HepG2 (cell line): ENCODE measurements around the gene SIRPA. TPM values are rescaled to one million over a fixed set of nuclear protein-coding genes. Genes with fewer than 3 reads are reported as not detected.
A peak's percentile ranks its signal among the peaks of the same experiment; 100 is the strongest.

Experiments
- BCL6 ChIP-seq: IDR thresholded peaks from 2 replicates; pipeline ENCODE4 v1.6.1; 2016; ENCODE audit warnings: missing genetic modification reagents, missing compliant biosample characterization
- EZH2 ChIP-seq: conservative IDR thresholded peaks from 2 replicates; pipeline ENCODE4 v1.6.1; 2012; ENCODE audit warnings: mild to moderate bottlenecking, low read depth, low read length, moderate library complexity
- HDAC1 ChIP-seq: sonication (generic); formaldehyde crosslinking; IDR thresholded peaks from 2 replicates; pipeline ENCODE4 v1.5.1; 2020; ENCODE audit warnings: mild to moderate bottlenecking, missing genetic modification reagents
- HNF4A ChIP-seq: sonication (generic); formaldehyde crosslinking; IDR thresholded peaks from 2 replicates; pipeline ENCODE4 v1.4.0; 2020; ENCODE audit warnings: missing genetic modification reagents
- JUN ChIP-seq: sonication (generic); formaldehyde crosslinking; IDR thresholded peaks from 2 replicates; pipeline ENCODE4 v1.4.0; 2020; ENCODE audit warnings: mild to moderate bottlenecking, missing genetic modification reagents
- LCORL ChIP-seq, 2 experiments: fragments of 450-650 bp in 1 of 2; sonication (generic) in 1 of 2; formaldehyde crosslinking in 1 of 2; IDR thresholded peaks; 2 replicates each; pipeline versions ENCODE4 v1.5.0 to v1.6.1; 2017 to 2020; ENCODE audit warnings: antibody characterized with exemption in 1 of 2, missing genetic modification reagents in 1 of 2
- MTA1 ChIP-seq: sonication (generic); formaldehyde crosslinking; IDR thresholded peaks from 2 replicates; pipeline ENCODE4 v1.4.0; 2020; ENCODE audit warnings: missing genetic modification reagents, mild to moderate bottlenecking, borderline replicate concordance
- NCOR1 ChIP-seq: fragments of 200-600 bp; sonication (generic); IDR thresholded peaks from 2 replicates; pipeline ENCODE4 v1.7.0; 2017; ENCODE audit warnings: antibody characterized with exemption, low read length, borderline replicate concordance
- NR2C2 ChIP-seq: sonication (generic); formaldehyde crosslinking; IDR thresholded peaks from 2 replicates; pipeline ENCODE4 v1.4.0; 2020; ENCODE audit warnings: missing genetic modification reagents, mild to moderate bottlenecking, moderate library complexity, borderline replicate concordance
- NR2F6 ChIP-seq, 2 experiments: IDR thresholded peaks; 2 replicates each; pipeline ENCODE4 v1.6.1; 2016; ENCODE audit warnings: antibody characterized with exemption in 1 of 2, mild to moderate bottlenecking in 1 of 2
- PHF5A ChIP-seq: IDR thresholded peaks from one replicate; pipeline ENCODE4 v1.6.1; 2018; ENCODE audit warnings: low read depth, missing genetic modification reagents; ENCODE audit not compliant: unreplicated experiment
- POLR2AphosphoS5 ChIP-seq: IDR thresholded peaks from 2 replicates; pipeline ENCODE4 v1.6.1; 2012; ENCODE audit warnings: low read depth, low read length
- RXRA ChIP-seq: sonication (generic); formaldehyde crosslinking; IDR thresholded peaks from 2 replicates; pipeline ENCODE4 v1.5.1; 2020; ENCODE audit warnings: missing genetic modification reagents
- XRCC5 ChIP-seq: fragments of 200-400 bp; formaldehyde crosslinking; optimal IDR thresholded peaks from 2 replicates; pipeline ENCODE3; 2017; ENCODE audit warnings: mild to moderate bottlenecking, low read length
- ZMYM2 ChIP-seq: sonication (generic); formaldehyde crosslinking; IDR thresholded peaks from 2 replicates; pipeline ENCODE4 v1.8.0; 2022; ENCODE audit warnings: mild to moderate bottlenecking, missing genetic modification reagents
- ZNF207 ChIP-seq: fragments of 450-650 bp; IDR thresholded peaks from 2 replicates; pipeline ENCODE4 v1.6.1; 2016; ENCODE audit warnings: antibody characterized with exemption, borderline replicate concordance
- ZNF276 ChIP-seq: sonication (generic); formaldehyde crosslinking; IDR thresholded peaks from 2 replicates; pipeline ENCODE4 v1.4.0; 2020; ENCODE audit warnings: mild to moderate bottlenecking, low read depth, missing genetic modification reagents
- ZNF768 ChIP-seq: sonication (generic); formaldehyde crosslinking; IDR thresholded peaks from 2 replicates; pipeline ENCODE4 v1.4.0; 2020; ENCODE audit warnings: missing genetic modification reagents
- ZSCAN29 ChIP-seq: sonication (generic); formaldehyde crosslinking; conservative IDR thresholded peaks from 2 replicates; pipeline ENCODE4 v1.4.0; 2020; ENCODE audit warnings: mild to moderate bottlenecking, missing genetic modification reagents
- polyA plus RNA-seq, 8 experiments: library from polyadenylated mRNA; depleted of rRNA in 3 of 8; stranded (reverse) in 7 of 8; unstranded in 1 of 8; fragments of >200 nt; fragmentation: Illumina TruSeq in 4 of 8; extraction: Trizol in 4 of 8; gene quantifications; 2 replicates each; pipeline versions ENCODE4 v1.2.1 to v1.2.3, GENCODE V29; 2011 to 2016; ENCODE audit warnings: low read depth in 4 of 8, missing spikeins in 1 of 8, mixed read lengths in 1 of 8; ENCODE audit not compliant: insufficient read depth in 1 of 8
- total RNA-seq, 5 experiments: library from RNA; depleted of rRNA; stranded (reverse); fragments of >200 nt; fragmentation: Illumina TruSeq; extraction: Trizol; gene quantifications; 2 replicates each; pipeline ENCODE4 v1.2.3, GENCODE V29; 2016; ENCODE audit warnings: low read depth in 1 of 5
- TF ChIP-seq, protein P1 (sequence below): sonication (generic); formaldehyde crosslinking; IDR thresholded peaks from 2 replicates; pipeline ENCODE4 v1.4.0; 2020; ENCODE audit warnings: missing genetic modification reagents
- TF ChIP-seq, protein P2 (sequence below): sonication (generic); formaldehyde crosslinking; conservative IDR thresholded peaks from 2 replicates; pipeline ENCODE4 v1.4.0; 2020; ENCODE audit warnings: mild to moderate bottlenecking, missing genetic modification reagents, moderate library complexity
- TF ChIP-seq, protein P3 (sequence below): sonication (generic); formaldehyde crosslinking; IDR thresholded peaks from 2 replicates; pipeline ENCODE4 v1.5.0; 2020; ENCODE audit warnings: mild to moderate bottlenecking, missing genetic modification reagents

The SIRPA gene
- total and polyA plus RNA-seq, 2 of the 13 experiments (the other 11 are each of a cell fraction or from before 2014, with no cell fraction given) = 7.2 to 17.6 TPM

DNA sequence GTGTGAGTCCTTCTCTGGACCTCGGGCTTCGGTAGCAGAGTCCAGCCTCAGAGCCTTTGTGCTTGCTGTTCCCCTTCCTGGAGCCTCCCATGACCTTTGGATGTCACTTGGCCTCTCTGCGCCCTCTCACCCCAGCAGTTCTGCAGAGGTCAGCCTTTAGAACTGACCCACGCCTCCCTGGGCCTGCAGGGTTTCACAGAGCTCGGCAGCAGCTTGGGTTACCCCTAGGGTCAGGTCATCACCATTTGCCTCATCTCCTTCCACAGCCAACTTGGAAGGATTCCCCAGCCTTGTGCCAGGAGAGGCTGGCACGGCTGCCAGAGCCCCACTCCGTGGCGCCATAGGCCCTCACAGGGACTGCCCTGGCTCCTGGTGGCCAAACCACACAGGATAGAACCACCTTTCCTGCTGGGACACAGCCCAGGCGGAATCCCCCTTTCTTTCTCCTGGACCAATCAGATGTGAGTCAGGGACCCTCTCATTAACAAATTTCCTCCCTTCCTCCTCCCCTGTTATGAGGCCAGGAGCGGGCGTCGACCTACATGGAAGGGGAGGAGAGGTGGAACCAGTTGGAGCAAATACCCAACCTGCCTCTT is 13.9 kb upstream of the SIRPA start (continued):
- peak; percentile 60; the same call in 1 of the 2 replicates for TF ChIP-seq ZNF276 (CRISPR knock-in tag)
- TF ChIP-seq JUN (CRISPR knock-in tag) = no peak
- TF ChIP-seq POLR2AphosphoS5 = no peak
- peak; percentile 83 for TF ChIP-seq HNF4A (CRISPR knock-in tag)
- peak; percentile 92 for TF ChIP-seq NCOR1
- 0 out of 2 replicates have a peak, but pooled peaks have one; percentile 48 for TF ChIP-seq ZSCAN29 (CRISPR knock-in tag)
- TF ChIP-seq ZNF207 = no peak
- peak; percentile 57; the same call in 1 of the 2 replicates for TF ChIP-seq RXRA (CRISPR knock-in tag)
- TF ChIP-seq LCORL (IDR thresholded peaks at IDR 0.05) = no peak
- TF ChIP-seq LCORL (CRISPR knock-in tag; IDR thresholded peaks at IDR 0.05) = peak; percentile 24; the same call in 1 of the 2 replicates
- TF ChIP-seq XRCC5 = peak; percentile 81
- peak; percentile 97 for TF ChIP-seq ZMYM2
- TF ChIP-seq EZH2 = no peak
- no peak; the same call in 1 of the 2 replicates for TF ChIP-seq BCL6 (CRISPR knock-in tag)
- TF ChIP-seq, protein P1, sequence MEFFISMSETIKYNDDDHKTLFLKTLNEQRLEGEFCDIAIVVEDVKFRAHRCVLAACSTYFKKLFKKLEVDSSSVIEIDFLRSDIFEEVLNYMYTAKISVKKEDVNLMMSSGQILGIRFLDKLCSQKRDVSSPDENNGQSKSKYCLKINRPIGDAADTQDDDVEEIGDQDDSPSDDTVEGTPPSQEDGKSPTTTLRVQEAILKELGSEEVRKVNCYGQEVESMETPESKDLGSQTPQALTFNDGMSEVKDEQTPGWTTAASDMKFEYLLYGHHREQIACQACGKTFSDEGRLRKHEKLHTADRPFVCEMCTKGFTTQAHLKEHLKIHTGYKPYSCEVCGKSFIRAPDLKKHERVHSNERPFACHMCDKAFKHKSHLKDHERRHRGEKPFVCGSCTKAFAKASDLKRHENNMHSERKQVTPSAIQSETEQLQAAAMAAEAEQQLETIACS (CRISPR knock-in tag) = no peak
- TF ChIP-seq, protein P2, sequence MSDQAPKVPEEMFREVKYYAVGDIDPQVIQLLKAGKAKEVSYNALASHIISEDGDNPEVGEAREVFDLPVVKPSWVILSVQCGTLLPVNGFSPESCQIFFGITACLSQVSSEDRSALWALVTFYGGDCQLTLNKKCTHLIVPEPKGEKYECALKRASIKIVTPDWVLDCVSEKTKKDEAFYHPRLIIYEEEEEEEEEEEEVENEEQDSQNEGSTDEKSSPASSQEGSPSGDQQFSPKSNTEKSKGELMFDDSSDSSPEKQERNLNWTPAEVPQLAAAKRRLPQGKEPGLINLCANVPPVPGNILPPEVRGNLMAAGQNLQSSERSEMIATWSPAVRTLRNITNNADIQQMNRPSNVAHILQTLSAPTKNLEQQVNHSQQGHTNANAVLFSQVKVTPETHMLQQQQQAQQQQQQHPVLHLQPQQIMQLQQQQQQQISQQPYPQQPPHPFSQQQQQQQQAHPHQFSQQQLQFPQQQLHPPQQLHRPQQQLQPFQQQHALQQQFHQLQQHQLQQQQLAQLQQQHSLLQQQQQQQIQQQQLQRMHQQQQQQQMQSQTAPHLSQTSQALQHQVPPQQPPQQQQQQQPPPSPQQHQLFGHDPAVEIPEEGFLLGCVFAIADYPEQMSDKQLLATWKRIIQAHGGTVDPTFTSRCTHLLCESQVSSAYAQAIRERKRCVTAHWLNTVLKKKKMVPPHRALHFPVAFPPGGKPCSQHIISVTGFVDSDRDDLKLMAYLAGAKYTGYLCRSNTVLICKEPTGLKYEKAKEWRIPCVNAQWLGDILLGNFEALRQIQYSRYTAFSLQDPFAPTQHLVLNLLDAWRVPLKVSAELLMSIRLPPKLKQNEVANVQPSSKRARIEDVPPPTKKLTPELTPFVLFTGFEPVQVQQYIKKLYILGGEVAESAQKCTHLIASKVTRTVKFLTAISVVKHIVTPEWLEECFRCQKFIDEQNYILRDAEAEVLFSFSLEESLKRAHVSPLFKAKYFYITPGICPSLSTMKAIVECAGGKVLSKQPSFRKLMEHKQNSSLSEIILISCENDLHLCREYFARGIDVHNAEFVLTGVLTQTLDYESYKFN (CRISPR knock-in tag) = 0 out of 2 replicates have a peak, but pooled peaks have one; percentile 28
- peak; percentile 82 for TF ChIP-seq NR2F6 (IDR thresholded peaks at IDR 0.05)
- peak; percentile 72 for TF ChIP-seq NR2F6 (CRISPR knock-in tag; IDR thresholded peaks at IDR 0.05)
- no peak for TF ChIP-seq PHF5A (CRISPR knock-in tag)
- TF ChIP-seq MTA1 (CRISPR knock-in tag) = peak; percentile 59; the same call in 1 of the 2 replicates
- 0 out of 2 replicates have a peak, but pooled peaks have one; percentile 53 for TF ChIP-seq HDAC1
- TF ChIP-seq, protein P3, sequence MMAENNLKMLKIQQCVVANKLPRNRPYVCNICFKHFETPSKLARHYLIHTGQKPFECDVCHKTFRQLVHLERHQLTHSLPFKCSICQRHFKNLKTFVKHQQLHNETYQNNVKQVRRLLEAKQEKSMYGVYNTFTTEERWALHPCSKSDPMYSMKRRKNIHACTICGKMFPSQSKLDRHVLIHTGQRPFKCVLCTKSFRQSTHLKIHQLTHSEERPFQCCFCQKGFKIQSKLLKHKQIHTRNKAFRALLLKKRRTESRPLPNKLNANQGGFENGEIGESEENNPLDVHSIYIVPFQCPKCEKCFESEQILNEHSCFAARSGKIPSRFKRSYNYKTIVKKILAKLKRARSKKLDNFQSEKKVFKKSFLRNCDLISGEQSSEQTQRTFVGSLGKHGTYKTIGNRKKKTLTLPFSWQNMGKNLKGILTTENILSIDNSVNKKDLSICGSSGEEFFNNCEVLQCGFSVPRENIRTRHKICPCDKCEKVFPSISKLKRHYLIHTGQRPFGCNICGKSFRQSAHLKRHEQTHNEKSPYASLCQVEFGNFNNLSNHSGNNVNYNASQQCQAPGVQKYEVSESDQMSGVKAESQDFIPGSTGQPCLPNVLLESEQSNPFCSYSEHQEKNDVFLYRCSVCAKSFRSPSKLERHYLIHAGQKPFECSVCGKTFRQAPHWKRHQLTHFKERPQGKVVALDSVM = no peak
- 0 out of 2 replicates have a peak, but pooled peaks have one; percentile 16 for TF ChIP-seq ZNF768 (CRISPR knock-in tag)
- peak; percentile 91 for TF ChIP-seq NR2C2
